ENCODE results near the gene TRIM33.

DNA sequence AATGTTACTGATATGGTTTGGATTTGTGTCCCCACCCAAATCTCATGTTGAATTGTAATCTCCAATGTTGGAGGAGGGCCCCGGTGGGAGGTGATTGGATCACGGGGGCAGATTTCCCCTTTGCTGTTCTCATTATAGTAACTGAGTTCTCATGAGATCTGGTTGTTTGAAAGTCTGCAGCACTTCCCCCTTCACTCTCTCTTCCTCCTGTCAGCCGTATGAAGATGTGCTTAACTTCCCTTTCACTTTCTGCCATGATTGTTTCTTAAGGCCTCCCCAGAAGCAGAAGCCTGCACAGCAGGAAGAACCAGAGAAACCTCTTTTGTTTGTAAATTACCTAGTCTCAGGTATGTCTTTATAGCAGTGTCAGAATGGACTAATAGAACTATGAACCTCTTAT, 28.4 kb downstream of the TRIM33 start:
- TF ChIP-seq, protein P1, sequence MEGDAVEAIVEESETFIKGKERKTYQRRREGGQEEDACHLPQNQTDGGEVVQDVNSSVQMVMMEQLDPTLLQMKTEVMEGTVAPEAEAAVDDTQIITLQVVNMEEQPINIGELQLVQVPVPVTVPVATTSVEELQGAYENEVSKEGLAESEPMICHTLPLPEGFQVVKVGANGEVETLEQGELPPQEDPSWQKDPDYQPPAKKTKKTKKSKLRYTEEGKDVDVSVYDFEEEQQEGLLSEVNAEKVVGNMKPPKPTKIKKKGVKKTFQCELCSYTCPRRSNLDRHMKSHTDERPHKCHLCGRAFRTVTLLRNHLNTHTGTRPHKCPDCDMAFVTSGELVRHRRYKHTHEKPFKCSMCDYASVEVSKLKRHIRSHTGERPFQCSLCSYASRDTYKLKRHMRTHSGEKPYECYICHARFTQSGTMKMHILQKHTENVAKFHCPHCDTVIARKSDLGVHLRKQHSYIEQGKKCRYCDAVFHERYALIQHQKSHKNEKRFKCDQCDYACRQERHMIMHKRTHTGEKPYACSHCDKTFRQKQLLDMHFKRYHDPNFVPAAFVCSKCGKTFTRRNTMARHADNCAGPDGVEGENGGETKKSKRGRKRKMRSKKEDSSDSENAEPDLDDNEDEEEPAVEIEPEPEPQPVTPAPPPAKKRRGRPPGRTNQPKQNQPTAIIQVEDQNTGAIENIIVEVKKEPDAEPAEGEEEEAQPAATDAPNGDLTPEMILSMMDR (conservative IDR thresholded peaks at IDR 0.05; ENCODE audit: low read depth, low read length), result no peak
- no peak for TF ChIP-seq EZH2 (IDR thresholded peaks at IDR 0.05; ENCODE audit: borderline replicate concordance, low read depth, low read length, poor library complexity, severe bottlenecking)
